ENCODE results near the gene TMEM8B.
"Not testable (repeated sequence)": the region's sequence is repeated elsewhere in the genome, so short reads cannot be mapped to it uniquely, and the experiment has no call there.

The TMEM8B gene

DNA sequence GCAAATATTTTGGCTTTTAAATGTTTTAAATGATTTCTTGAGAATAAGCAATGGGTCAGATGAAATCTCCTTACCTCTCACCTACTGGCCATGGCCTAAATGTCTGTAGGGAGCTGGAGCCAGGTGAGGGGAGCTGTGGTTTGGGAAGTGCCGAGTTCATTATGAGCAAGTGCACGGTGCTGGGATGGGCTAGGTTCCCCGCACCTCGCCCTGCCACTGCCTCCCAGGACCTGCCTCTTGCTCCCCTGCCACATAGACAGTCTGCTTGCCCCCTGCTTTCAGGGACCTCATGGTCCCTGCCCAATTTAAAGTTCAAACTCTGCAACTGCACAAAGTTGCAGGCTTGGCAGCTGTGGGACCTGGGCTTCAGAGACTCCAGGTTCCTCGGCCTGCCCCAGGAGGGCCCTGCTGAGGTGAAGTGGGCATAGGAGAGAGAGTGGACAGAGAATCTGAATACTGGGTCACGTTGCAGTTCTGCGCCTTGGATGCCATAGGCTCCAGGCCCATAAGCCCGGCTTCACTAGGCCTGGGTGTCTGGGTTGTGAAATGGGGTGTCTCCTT, 35.7 kb downstream of the TMEM8B start:
- no peak for DNase-seq (ENCODE audit: low read depth)

DNA sequence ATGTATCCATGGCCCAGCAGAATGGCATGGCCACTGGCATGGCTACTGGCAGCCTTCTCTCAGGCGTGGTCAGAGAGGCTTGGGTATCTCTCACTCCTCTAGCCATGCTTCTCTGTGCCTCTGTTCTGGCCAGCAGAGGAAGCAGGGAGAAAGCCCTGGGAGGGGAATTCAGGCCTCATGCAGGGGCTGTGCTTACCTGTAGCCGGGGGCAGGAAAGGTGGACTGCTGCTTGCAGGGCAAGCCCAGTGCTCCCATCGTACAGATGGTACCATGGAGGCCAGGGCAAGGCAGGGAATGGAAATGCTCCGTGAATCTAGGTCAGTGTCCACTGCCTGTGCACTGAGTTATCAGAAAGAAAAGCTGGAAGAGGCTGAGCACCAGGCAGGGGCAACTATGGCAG, 38.5 kb downstream of the TMEM8B start:
- no peak for DNase-seq (ENCODE audit: low read depth)

DNA sequence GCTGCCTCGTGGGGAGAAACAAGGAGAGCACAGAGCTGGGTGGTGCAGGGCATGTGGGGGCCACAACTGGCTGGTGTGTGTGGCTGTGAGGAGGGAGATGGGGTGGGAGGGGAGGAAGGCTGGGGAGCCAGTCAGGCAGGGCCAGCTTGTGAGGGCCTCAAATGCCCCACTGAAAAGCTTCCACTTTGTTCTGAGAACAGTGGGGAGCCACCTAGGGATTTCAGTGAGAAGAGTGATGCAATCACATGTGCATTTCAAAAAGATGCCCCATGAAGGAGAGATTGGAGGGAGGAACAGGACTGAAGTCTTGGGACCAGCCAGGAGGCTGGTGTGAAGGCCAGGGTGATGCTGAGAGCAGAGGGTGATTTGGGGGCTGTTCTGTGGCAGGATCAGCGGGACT, 39.9 kb downstream of the TMEM8B start:
- no peak for DNase-seq (ENCODE audit: low read depth)

DNA sequence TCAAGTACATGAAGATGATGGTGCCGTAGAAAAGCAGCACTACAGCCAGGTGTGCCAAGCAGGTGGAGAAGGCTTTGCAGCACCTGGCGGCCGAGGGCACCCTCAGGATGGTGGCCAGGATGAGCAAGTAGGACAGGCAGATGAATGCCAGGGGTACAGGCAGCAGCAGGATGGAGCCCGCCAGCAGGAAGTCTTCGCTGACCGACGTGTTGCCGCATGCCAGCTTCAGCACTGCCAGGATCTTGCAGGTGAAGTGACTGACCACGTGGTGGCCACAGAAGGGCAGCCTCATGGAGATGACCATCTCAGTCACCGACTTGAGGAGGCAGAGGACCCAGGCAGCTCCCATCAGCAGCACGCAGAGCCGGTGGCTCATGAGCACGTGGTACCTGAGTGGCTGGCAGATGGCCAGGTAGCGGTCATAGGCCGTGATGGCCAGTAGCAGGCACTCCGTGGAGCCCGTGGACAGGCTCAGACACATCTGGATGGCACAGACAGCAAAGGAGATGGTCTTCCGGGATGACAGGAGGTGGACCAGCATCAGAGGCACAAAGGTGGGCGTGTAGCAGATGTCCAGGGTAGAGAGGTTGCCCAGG, 40.7 kb downstream of the TMEM8B start:
- DNase-seq (ENCODE audit: low read depth) = no peak

DNA sequence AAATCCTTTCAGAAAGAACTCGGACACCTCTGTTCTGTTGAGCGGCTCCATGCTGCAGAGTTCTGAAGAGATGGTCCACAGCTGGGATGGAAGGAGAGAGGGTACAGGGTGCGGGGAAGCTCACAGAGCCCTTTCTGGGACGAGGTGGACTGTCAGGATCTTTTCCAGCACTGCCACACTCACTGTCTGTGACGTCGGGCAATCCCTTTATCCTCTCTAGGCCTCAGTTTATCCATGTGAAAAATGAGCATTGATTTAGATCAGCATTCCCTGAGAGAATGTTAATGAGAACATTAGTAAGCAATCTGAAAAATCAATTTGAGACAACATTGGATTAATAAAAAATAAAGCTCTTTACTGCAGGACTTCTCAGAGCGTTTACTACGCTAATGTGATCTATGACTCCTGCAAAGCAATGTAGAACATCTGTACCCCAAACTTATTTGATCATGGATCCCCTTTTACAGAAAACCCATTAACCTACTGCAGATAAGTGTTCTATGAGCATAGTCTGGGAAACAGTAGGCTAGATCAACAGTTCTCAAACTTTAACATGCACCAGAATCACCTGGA, 41.4 kb downstream of the TMEM8B start, which contains the start of gene OR13J1:
Gene OR13J1 (minus strand): TSS at position 51 of the 573 bp plus-strand sequence. CDS start 0 bp downstream, at position 51.
- DNase-seq (ENCODE audit: low read depth) = no peak

DNA sequence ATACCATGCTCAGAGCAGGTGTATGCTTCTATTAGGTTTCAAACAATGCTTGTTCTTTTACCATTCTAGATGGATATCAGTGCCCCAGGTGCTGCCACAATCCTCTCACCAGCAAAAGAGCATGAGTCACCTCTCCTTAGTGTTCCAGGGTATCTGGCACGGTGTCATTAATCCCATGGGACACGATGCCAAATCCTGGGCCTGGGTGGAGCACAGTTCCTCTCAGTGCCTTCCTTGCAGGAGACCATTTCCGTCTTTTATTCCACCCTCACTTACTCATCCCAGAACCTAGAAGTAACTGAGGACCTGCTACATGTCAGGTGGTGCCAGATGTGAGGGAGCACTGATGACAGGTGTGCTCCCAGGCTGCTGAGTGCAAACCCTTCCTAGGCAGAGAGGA, 42.5 kb downstream of the TMEM8B start:
- DNase-seq (ENCODE audit: low read depth) = no peak

DNA sequence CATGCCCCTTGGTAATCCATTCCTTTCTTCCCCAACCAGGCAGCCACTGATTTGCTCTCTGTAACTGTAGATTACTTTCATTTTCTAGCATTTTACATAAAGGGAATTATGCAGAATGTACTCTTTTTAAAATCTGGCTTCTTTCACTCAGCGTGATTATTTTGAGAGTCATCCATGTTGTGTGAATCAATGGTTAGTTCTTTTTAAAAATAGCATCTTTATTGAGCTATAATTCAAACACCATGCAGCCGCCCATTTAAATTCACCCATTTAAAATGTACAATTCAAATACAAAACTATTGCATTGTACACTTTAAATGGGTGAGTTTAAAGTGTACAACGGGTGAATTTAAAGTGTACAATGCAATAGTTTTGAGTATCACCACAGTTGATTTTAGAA, 43.5 kb downstream of the TMEM8B start:
- DNase-seq (ENCODE audit: low read depth) = no peak

DNA sequence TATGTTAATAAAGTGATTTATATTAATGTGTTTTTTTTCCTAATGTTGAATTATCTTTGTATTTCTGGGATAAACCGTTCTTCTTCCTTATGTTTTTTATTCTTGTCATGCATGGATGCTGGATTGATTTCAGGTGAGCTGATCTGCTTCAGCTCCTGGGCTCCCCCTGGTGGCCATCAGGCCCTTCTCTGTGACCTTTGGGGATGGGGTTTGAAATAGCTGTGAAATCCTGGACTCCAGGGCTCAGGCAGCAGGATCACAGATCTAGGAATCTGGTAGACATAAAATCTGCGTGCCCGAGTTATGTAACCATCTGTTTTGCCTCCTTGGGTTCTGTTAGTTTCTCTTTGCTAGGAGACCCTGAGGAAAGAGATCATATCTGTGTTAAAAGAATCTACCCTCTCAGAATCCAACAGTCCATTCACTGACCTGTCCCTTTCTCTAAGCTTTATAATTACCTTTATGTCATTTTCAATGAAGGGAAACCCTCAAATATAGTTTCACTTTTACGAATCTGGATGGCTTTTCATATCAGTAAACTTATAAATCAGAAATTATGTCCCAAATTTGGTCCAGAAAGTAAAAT, 53.3 kb downstream of the TMEM8B start:
- DNase-seq (ENCODE audit: low read depth) = peak; percentile 59

DNA sequence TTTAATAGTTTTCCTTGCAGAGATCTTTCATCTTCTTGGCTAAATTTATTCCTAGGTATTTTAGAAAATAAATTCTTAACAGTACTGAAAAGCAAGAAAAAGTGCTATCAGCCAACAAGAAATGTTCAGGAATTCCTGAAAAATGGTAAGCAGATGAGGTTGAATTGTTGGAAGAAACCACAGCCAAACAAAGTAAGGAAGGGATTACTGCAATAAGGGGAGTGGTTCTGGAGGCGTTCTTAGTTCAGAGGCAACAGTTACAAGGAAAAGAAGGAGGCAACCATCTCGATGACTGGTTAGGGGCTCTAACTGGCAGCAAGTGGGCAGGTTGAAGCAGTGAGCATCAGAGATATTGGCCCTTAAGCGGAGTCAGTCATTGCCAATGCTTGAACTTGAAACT, 54.0 kb downstream of the TMEM8B start:
- no peak for DNase-seq (ENCODE audit: low read depth)

DNA sequence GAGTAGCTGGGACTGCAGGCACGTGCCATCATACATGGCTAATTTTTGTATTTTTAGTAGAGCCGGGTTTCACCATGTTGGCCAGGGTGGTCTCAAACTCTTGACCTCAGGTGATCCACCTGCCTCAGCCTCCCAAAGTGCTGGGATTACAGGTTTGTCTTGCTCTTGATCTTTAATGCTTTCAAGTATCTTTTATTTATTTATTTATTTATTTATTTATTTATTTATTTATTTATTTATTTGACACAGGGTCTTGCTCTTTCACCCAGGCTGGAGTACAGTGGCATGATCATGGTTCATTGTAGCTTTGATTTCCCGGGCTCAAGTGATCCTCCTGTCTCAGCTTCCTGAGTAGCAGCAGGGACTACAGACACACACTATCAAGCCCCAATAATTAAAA, 55.9 kb downstream of the TMEM8B start:
- not testable (repeated sequence) for DNase-seq (ENCODE audit: low read depth)

DNA sequence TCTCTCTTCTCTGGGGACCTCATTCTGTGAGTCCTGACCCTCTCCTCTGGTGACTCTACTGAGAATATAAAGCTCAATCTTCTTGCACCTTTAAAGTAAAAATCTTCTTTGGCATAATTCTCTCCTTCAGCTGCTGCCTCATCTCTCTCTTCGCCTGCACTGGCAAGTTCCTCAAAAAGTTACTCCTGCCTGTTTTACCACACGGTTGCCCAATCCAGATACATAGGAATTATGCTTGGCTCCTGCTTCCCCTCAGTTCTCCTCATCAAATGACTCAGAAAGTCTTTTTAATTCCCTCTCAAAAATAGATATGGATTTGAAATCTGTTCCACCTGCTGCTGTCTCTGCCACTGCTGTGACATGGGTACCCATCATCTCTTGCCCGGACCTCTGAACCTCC, 62.6 kb downstream of the TMEM8B start:
- no peak for DNase-seq (ENCODE audit: low read depth)

DNA sequence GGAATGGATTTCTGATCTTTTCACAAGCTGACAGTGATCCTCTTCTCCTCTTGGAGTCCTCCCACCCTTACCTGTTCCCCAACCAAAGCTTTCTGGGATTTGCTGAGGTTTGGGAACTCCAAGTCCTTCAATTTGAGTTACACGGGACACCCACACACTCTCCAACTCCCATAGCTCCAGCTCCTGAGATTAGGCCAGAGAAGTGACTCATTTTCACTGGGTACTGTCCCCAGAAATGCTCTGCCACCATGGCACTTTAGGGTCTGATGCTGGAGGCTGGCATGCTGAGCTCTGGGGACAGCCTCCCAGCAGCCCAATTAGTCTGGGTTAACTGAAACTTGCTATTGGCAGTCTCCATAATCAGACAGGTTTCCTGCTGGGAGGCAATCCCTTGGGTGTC, 63.0 kb downstream of the TMEM8B start:
- DNase-seq (ENCODE audit: low read depth) = no peak

DNA sequence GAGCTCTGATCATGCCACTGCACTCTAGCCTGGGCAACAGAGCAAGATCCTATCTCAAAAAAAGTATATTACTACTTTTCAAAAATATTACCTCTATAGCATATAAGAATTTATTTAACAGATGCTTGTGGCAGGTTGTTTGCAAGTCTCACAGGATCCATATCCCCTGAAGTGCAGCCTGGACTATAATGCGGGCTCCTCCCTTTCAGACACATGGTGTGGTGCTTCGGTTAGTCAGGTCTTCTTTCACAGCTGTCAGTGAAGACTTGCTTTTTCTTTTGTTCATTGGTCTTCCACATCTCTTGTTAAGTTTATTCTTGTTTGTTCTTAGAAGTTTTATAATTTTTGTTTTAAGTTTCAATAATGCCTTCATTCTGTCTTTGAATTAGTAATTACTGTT, 67.5 kb downstream of the TMEM8B start:
- DNase-seq (ENCODE audit: low read depth) = no peak

DNA sequence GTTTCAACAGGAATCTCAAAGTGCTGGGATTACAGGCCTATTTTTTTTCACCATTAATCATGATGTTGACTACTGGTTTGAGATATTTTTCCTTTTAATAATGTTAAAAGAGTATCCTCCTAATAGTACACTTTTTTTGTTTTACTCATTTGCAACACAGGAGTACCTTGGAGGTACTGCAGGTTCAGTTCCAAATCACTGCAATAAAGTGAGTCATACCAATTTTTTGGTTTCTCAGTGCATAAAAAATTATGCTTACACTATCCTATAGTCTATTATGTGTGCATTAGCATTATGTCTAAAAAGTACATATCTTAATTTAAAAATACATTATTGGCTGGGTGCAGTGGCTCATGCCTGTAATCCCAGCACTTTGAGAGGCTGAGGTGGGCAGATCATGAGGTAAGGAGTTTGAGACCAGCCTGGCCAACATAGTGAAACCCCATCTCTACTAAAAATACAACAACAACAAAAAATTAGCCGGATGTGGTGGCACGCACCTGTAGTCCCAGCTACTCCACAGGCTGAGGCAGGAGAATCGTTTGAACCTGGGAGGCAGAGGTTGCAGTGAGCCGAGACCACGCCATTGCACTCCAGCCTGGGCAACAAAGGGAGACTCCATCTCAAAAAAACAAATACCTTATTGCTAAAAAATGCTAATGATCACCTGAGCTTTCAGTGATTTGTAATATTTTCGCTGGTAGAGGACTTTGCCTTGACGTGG, 68.5 kb downstream of the TMEM8B start:
- DNase-seq (ENCODE audit: low read depth) = not testable (repeated sequence)

DNA sequence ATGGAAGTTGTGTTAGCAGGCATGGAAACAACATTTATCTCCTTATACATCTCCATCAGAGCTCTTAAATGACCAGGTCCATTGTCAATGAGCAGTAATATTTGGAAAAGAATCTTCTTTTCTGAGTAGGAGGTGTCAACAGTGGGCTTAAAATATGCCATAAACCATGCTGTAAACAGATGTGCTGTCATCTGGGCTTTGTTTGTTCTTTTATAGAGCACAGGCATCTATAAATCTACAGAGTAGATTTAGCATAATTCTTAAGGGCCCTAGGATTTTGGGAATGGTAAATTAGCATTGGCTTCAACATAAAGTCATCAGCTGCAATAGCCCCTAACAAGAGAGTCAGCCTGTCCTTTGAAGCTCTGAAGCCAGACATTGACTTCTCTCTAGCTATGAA, 69.3 kb downstream of the TMEM8B start:
- DNase-seq (ENCODE audit: low read depth) = no peak

DNA sequence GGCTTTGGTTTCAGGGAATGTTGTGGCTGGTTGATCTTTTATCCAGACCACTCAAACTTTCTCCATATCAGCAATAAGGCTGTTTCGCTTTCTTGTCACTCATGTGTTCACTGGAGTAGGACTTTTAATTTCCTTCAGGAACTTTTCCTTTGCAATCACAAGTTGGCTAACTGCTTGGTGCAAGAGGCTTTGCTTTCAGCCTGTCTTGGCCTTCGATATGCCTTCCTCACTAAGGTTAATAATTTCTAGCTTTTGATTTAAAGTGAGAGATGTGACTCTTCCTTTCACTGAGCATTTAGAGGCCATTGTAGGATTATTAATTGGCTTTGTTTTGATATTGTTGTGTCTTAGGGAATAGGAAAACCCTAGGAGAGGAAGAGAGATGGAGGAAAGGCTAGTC, 70.0 kb downstream of the TMEM8B start:
- no peak for DNase-seq (ENCODE audit: low read depth)

DNA sequence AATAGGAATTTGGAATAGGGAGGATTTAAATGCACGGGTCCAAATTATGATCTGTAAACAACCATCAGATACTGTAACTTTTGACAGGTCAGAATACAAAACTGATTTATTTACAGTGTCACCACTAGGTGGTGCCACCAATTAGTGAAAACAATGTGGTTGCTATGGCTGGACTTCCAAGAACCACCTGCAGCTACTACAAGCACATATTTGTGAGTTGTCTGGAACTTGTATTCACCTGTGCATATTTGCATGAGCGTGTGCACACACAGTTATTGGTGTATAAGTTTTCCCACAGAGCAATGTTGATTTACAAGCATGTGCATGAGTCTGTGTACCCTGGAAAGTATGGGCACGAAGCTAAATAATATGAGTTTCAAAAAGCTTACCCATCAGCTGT, 74.0 kb downstream of the TMEM8B start:
- no peak for DNase-seq (ENCODE audit: low read depth)

DNA sequence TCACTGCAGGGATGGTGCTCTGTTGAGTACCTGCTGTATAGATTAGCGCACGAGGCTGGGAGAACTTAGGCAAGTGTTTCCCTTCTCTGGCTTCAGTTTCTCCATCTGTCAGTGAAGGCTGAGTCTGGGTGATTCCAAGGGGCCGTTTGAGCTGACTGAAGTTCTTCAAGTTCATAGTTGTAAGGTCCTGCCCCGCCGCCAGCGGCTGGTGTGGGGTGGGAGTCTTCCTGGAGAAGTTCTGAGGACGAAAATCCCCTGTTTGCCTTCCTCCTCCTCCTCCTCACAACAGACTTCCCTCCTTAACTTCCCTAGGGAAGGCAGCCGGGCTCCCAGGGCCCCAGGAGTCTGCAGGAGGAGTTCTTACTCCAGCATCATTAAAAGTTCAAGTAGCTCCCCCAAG, 75.3 kb downstream of the TMEM8B start:
- no peak for DNase-seq (ENCODE audit: low read depth)

DNA sequence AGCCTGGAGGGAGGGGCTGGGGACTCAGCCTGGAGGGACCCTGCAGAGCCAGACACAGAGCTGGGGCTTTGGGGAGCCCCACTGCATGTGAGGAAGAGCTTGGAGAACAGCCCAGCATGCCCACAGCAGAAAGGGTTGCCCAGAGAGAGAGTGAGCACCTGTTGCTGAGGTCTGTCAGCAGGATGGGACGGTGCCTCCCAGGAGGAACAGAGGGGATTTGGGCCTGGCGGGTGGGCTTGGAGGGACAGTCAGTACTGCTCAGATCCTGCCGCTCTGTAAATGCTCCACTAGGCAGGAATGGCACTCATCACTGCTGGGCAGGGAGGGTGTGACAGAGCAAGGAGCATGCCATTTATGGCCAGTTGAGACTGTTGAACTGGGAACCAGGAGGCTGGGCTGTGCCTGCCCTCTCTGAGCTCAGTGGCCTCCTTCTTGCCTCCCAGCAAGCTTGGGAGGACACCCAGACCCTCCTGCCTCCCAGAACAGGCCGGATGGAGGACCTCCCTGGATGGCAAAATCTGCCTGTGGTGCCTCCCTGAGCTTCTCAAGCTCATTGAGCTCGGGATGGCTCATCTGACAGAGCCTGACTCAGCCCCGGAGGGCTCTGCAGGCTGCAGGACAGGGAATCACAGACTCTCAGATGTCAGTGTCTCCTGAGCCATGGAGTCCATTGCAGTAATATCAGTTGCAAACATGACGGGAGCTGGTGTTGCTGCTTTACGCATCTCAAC, 76.2 kb downstream of the TMEM8B start:
- no peak for DNase-seq (ENCODE audit: low read depth)

DNA sequence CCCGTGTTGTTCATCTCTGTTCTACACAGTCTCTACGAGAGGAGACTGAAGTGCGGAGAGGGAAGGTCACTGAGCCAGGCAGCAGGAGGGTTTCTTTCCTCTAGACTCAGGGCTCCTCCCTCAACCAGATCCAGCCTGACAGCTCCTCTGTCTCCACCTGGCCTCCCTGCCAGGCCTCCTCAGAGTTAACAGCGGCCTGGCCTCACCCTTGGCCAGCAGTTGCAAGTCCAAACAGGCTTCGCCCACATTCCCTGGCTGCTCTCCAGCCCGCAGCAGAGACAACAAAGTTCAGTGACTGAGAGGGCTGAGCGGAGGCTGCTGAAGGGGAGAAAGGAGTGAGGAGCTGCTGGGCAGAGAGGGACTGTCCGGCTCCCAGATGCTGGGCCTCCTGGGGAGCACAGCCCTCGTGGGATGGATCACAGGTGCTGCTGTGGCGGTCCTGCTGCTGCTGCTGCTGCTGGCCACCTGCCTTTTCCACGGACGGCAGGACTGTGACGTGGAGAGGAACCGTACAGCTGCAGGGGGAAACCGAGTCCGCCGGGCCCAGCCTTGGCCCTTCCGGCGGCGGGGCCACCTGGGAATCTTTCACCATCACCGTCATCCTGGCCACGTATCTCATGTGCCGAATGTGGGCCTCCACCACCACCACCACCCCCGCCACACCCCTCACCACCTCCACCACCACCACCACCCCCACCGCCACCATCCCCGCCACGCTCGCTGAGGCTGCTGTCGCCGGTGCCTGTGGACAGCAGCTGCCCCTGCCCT, 77.1 kb downstream of the TMEM8B start, which contains the start of gene HRCT1:
Gene HRCT1 (plus strand): TSS at position 291 of the 768 bp plus-strand sequence. CDS start 86 bp downstream, at position 377.
- peak; percentile 94 for DNase-seq (ENCODE audit: low read depth)

All from HS-27A (cell line).